A172 (cell line): ENCODE data around the gene USP47. TPM values are rescaled to one million over a fixed set of nuclear protein-coding genes. Genes with fewer than 3 reads are reported as not detected.
A peak's percentile ranks its signal among the peaks of the same experiment; 100 is the strongest.

Experiments
- DNase-seq: peaks from one replicate; pipeline ENCODE4 v3.0.0-alpha.2; 2015; ENCODE audit warnings: low spot score
- total RNA-seq: library from RNA; depleted of rRNA; stranded (reverse); fragments of >200 nt; shearing (Covaris generic); gene quantifications from 2 replicates; pipeline ENCODE4 v1.2.3, GENCODE V29; 2014

The USP47 gene
- total RNA-seq, 1 experiment from 2014 or later: 80.7 TPM

GRCh38 chr11:11966354-11966741 lies 124.6 kb downstream of the USP47 start:
- DNase-seq: no peak

GRCh38 chr11:11966826-11967668 lies 125.3 kb downstream of the USP47 start:
- DNase-seq: peak; percentile 72

- no peak for DNase-seq
These were observed 126.1 kb downstream of the USP47 start for GRCh38 chr11:11967669-11968510.

- no peak for DNase-seq
These were observed 126.9 kb downstream of the USP47 start for GRCh38 chr11:11968511-11969280.

- DNase-seq: no peak
These were observed 127.8 kb downstream of the USP47 start for GRCh38 chr11:11969380-11970215.

DNA sequence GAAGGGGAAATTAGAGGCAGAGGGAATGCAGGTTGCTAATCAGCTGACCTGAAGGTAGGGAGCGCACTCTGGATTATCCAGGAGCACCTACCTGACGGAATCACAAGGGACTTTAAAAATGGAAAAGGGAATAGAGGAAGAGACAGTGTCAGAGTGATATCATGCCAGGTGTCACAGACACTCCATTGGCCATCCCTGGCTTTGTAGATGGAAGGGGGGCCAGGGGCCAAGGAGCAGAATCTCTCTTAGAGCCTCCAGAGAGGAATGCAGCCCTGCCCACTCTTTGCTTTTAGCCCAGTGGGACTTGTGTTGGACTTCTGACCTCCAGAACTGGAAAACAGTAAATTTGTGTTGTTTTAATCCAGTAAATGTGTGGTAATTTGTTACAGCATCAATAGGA lies 128.8 kb downstream of the USP47 start:
- no peak for DNase-seq

DNA sequence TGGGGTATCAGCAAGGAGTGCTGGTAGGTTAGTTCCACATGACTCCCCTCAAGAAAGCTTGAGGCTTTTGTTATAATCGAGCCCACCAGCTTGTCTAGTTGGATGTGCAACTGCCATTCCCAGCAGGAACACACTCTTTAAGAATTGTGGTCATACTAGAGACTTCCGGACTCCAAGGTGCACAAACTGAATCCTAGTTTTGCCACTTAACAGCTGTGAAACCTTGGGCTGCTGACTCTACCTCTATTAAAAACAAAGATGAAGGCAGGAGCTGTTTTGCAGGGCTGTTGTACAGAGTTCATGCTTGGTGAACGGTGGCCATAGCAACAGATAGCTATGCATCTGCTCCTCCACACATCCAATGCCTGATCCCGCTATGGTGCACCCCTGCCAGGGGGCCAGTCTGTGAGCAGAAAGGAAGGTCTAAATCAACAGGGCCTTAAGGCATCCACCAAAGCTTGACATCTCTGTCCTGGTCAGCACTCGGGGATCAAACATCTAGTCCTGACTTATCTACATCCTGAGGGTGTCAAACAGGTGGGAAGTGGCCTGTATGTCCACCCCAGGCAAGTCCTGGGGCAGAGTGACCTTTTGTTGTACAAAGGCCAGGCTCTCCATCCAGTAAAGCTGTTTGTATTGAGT lies 130.3 kb downstream of the USP47 start:
- no peak for DNase-seq

GRCh38 chr11:11972730-11973341 lies 131.1 kb downstream of the USP47 start:
- no peak for DNase-seq

DNA sequence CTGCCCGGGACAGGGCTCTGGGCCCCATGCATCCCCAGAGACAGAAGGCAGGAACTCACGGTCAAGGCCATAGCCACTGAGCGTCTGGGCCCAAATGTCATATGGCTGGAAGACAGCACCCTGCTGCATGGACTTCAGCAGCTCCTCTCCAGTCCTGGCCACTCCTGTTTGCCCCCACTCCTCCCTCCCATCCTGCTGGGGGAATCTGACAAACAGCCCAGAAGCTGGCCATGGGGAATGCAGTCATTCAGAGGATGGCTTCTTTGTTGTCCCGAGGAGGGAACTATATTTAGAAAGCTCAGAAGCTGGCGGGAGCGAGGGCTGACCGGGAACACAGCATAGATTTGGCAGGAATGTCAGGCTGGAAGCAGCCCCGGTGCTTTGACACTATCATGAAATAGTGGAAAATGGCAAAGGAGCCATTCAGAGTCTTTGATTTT lies 131.6 kb downstream of the USP47 start:
- DNase-seq: peak; percentile 79

- no peak for DNase-seq
These were observed 132.1 kb downstream of the USP47 start for GRCh38 chr11:11973866-11974265.

- peak; percentile 97 for DNase-seq
These were observed 133.7 kb downstream of the USP47 start for GRCh38 chr11:11975201-11976092.

DNA sequence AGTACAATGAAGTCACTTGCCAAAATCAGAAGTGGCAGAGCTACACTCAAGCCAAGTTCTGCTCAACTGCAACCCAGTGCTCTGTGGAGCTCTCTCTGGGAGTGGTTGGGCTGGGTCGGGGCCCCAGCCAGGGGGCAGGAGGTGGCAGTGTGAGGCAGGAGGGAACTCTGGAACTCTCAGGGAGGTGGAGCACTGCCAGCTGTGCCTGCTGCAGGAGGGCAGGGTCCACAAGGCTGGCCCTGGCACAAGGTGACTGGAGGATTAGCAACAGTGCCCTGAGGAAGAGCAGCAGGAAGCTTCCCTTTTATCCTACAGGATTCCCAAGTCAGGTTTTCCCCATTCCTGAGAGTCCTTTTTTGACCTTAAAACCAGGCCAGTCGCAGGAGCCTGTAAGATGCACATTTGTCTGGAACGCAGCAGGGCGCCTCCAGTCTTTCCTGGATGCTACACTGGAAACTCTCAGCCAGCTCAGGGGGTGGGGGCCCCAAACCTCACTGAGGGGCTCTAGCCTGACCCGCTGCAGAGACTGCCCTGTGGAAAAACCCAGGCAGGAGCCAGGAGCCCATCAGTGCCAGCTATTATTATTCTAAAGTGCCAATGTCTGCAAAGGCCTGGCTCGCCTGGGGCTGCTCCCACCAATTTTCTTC lies 134.8 kb downstream of the USP47 start:
- DNase-seq: peak; percentile 93

DNA sequence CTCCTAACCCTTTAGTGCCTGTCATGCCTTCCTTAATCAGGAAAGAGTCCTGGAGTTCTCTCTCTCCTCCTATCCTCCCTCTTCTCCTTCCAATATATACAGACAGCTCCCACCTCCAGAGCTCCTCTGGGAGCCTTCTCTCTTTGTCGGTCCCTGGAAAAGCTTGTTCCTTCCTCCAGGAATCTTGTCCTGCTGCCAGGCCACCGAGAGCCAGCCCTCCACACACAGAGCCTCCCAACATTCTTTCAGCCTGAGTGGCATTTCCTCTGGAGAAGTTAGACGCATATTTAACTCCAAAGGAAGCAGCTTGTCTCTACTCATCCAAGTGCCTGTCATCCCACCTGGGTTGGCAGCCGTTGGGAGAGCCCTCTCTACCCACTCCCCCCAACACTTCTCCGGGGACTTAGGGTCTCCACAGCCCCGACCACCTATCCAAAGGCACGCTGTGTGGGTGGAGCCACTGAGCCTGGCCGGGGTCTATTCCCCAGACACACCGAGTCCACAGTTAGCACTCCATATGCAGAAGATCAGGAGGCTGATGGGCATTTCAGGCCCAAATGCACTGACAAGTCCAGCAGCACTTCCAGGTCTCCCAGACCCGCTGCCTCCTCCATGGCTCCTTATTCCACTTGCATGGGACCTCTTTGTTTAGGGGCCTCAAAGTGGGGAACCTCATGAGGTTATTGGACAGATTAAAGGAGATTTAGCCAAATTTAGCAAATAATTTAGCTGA lies 135.6 kb downstream of the USP47 start:
- peak; percentile 98 for DNase-seq

DNA sequence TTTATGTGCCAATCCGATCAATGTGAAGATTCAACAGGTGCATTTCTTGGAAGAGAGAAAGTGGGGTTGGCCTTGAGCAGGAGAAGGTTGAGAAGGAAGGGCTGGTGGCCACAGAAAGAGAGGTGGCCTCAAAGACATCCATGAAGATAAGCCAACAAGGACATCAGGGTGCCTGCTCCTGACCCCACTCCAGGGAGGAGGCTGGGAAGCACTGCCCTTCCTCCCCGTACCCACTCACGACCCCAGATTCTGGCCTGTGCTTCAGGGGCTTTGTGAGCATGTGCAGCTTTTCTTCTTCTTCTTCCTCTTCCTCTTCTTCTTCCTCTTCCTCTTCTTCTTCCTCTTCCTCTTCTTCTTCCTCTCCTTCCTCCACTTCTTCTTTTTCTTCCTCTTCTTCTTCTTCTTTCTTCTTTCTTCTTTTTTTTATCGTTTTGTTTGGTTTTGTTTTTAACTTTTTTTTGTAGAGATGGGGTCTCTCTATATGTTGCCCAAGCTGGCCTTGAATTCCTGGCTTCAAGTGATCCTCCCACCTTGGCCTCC lies 136.4 kb downstream of the USP47 start:
- DNase-seq: no peak

GRCh38 chr11:11978792-11979487 lies 137.2 kb downstream of the USP47 start:
- peak; percentile 95 for DNase-seq

DNA sequence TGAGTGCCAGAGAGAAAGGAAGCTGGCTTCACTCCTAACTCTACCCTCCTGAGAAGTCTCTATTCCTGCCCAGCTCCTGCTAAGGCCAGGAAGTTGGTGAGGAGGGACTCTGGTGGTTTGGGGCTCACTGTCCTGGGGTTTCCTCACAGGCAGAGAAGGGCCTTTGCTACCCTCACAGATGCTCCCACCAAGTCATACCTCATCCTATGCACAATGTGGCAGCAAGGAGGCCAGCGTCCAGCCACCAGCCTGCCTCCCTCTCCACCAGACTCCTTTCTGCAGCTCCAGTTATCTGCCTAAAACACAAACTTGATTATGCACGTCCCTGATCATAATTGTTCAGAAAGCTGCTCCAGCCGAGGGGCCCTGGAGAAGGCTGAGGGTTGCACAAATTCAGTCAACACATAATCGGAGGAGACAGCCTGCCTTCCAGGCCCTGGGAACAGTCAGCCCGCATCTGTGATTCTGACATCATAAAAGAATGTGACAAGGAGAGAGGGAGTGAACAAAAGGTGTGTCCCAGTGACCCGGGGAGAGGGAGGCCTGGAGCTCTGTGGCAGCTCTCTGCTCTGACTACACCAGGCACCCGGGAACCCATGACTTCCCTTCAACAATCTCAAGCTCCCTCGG lies 137.8 kb downstream of the USP47 start:
- DNase-seq: peak; percentile 90
